Measurements from ENCODE around the gene SND1.

The SND1 gene

DNA sequence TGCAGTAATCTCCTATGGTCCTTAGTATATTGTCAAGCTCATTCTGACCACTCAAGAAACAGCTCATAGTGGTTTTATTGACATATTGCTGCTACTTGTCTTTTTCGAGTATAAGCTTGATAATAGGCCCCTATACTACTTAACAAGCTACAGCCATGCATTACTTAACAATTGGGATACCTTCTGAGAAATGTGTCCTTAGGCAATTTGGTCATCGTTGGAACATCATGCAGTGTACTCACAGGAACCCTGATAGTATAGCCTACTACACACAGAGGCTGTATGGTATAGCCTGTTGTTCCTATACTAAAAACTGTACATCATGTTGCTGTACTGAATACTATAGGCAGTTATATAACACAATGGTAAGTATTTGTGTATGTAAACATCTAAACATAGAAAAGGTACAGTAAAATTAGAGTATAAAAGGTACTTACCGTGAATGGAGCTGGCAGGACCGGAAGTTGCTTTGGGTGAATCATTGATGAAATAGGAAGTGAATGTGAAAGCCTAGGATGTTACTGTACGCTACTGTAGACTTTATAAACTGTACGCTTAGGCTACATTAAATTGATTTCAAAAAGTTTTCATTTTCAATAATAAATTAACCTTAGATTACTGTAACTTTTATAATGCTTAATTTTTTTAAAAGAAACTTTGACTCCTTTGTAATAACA, 218.4 kb downstream of the SND1 start:
- no peak for DNase-seq (ENCODE audit: low read depth in 2 of 2)

DNA sequence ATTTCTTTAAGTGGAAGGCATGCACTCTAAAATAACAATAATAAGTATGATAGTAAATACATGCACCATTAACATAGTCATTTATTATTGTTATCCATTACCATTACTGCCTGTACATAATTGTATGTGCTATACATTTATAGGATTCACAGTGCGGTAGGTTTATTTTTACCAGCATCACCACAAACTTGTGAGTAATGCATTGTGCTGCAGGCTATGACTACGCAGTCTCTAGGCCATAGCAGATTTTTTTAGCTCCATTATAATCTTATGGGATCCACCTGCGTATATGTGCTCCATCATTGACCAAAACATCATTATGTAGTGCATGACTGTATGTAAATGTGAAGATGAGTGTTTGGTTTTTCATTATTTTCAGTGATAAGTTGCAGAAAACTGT, 219.2 kb downstream of the SND1 start:
- no peak for DNase-seq (ENCODE audit: low read depth in 2 of 2)

DNA sequence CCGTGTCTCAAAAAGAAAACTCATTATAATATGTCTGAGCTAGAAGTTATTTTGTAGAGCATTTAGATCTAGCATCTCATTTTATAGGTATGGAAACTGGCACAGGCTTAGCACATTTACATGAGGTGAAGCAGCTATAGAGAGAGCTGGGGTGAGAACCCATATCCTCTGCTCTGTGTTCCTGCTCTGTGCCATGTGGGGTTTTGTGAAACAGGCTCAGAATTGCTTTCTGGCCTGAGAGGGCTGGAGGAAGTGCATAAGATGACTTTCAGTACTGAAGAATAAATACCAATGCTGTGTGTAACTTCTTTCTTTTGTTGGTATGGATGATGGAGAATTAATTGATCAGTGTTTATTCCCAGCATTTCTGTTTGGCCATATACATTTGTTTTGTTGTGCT, 220.1 kb downstream of the SND1 start:
- DNase-seq (ENCODE audit: low read depth in 2 of 2): no peak

DNA sequence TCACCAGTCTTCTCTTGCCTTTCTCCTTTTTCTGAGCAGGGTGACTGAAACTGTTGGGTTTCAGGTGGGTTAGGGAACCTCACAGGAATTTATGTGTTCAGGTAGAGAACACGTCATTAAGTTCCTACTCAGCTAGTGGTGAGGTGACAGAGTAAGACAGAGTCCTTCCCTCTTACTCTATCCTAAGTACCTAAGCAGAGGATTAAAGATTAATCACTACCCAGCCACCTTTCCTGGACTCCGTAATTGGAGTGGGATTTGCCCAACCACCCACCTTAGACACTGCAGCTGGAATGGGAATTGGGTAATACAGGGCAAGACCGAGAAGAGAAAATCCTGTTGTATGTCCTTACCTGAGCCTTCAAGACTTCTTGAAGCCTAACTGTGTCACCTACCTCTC, 221.2 kb downstream of the SND1 start:
- DNase-seq (ENCODE audit: low read depth in 2 of 2): no peak

DNA sequence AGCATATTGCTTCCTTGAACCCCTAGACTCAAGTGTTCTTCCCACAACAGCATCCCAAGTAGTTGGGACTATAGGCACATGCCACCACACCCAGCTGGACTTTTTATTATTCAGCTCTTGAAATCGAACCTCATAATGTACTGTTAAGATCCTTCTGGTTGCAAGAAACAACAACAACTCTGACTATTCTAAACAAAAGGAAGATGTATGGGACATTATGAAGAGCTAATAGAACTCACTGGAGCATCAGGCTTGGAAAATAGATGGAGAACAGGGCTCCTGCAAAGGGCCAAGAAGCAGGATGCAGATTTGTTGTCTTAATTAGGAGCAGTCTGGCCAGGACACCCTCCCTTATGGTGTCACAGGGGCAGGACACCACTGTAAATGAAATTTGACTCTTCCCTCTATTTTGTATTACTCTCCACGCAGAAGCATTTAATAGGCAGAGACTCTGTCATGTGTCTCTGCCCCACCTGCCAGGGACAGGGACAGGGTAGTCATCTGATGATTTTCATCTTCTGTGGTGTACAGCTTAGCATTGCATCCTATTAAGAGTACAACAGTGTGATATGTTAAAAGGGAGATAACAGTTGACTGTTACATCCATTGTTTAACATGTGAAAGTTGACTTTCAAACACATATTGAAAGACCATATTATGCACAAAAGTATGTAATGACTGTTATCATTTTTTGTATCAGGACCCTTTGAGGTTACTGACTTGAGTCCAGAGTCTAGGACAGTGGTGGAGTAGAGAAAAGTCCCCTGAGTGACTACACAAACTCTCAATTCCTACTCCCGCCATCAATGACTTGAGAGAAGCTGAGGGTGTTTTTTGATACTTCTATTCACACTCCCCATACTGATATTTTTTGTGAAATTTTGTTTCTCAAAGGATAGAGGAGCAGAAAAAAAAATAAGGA, 222.0 kb downstream of the SND1 start:
- no peak for DNase-seq (ENCODE audit: low read depth in 2 of 2)

DNA sequence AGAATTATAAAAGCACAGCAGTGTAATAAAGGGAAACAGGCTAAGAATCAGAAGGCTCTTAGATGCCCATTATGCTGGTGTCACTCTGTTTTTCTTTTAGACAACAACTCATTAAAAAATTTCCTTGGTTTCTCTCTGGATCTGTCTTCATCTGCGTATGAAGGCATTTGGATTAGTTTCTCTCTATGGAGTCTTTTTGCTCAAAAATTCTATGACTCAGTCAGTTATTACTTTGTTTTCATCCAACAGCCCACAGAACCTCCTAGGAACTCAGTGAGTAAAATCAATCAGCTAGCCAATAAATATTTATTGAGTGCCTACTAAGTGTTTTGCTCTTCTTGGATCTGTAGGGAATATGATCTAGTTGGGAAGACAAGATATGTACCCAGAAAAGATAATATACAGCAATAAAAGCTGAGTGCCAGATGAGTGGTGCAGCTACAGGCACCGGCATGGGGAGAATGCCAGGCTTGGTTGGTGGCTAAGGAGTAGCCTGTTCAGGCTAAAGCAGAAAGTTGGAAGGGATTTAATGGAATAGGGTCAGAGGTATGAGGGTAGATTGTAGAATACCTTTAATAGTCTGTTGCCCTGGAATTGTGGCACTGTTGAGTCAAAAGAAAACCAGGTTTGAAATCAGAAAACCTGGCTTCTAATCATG, 223.1 kb downstream of the SND1 start:
- no peak for DNase-seq (ENCODE audit: low read depth in 2 of 2)

DNA sequence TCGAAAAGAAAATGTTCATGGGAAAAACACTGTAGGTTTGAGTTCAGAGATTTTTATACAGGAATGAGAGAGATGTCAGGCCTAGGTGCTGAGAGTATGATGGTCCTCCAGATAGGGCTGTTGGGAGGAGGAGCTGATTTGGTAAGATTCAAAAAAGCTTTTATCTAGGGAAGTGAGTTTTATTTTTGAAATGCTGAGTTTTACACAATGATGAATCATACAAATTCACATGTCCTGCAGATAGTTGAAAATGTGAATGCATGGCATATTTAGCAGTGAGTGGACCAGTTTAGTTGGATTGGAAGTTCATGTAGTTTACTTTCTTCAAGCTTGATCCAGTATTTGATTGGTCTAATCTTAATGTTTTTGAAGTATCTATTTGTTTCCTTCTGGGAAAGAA, 224.4 kb downstream of the SND1 start:
- no peak for DNase-seq (ENCODE audit: low read depth in 2 of 2)

DNA sequence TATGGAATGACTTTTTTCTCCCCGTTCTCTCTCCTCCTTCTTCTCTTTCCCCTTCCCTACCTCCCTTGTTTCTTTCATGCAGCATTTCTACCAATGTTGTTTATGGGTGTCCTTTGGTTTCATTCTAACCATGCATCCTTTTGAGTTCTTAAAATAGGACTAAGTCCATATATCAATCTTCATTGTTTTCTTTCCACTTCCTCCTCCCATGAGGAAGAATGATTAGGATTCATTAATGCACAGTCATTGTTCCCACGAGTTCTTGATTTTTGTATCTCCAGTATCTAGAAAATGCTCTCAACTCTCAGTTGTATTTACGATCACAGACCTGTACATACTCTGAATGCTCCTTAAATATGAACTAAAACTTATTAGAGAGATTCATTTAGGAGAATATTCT, 226.0 kb downstream of the SND1 start:
- DNase-seq (ENCODE audit: low read depth in 2 of 2): no peak

DNA sequence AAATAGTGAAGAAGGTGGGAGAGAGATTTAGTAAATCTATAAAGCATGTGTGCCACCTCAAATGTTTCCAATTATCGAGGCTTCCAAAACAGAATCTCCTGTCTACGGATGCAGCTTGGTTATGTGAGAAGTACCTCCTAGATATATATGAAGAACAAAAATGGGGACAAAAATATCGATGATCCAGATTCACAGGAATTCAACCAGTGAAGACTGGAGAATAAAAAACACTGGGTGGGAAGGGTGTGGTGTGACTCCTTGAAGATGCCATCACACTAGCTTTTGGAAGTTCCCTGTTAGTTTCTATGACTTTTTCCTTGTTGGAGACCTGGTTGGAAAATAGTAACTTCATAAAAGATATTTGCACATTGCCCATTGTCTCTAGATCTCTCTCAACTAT, 226.8 kb downstream of the SND1 start:
- no peak for DNase-seq (ENCODE audit: low read depth in 2 of 2)

DNA sequence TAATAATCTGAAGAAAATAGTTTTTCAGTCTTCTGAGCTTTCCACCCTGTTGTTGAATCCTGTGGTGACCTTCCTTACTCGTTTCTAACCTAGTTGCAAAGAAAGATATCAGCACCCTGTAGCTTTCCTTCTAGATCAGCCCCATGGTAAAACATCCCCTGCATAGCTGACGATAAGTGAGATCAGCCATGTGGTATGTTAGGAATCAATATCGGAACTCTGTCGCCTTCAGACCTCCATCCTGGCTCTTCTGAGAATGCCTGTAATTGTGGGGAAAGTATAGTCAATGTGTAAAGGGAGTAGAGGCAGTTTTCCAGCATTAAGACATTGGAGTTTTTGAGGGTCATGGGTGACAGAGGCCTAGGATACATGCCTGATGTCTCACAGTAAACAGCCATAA, 227.4 kb downstream of the SND1 start:
- DNase-seq (ENCODE audit: low read depth in 2 of 2): no peak

DNA sequence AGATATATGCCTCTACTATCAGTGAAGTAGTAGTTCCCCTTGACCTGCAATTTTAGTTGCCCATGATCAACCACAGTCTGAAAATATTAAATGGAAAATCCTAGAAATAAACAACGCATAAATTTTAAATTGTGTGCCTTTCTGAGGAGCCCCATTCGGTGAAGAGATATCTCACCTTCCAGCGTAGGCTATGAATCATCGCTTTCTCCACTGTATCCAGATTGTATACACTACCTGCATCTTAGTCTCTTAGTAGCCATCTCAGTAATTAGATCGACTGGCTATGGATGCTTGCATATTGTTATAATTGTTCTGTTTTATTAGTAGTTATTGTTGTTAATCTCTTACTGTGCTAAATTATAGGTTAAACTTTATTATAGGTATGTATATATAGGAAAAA, 227.9 kb downstream of the SND1 start:
- no peak for DNase-seq (ENCODE audit: low read depth in 2 of 2)

DNA sequence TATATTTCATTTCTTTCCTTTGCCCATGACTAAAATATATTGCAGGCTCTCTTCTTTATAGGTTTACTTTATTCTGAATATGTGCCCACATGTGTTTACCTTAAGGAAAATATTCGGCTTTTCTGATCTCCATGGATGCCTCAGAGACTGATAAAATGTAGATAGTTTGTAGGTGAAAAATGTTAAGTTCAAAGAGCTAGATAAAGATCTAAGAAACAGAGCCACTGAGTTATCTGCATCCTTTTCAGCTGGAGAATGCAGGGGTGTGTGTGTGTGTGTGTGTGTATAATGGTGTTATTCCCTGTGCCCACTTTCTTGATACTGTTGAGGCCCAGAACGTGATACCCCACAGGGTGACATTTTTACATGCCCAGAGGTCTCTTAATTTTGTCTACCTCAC, 228.5 kb downstream of the SND1 start:
- no peak for DNase-seq (ENCODE audit: low read depth in 2 of 2)

DNA sequence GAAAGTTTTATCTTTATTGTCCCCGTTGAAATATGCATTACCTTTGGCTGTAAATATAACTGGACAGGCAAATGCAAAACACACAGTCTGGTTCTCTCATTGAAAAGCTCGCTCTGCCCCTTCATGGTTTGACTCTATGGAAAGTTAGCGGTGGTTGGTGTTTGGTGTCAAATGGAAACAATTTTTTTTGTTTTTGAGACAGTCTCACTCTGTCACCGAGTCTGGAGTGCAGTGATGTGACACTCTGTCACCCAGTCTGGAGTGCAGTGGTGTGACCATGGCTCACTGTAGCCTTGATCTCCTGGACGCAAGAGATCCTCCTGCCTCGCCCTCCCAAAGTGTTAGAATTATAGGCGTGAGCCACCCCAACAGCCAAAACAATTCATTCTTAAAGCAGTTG, 229.6 kb downstream of the SND1 start:
- no peak for DNase-seq (ENCODE audit: low read depth in 2 of 2)

DNA sequence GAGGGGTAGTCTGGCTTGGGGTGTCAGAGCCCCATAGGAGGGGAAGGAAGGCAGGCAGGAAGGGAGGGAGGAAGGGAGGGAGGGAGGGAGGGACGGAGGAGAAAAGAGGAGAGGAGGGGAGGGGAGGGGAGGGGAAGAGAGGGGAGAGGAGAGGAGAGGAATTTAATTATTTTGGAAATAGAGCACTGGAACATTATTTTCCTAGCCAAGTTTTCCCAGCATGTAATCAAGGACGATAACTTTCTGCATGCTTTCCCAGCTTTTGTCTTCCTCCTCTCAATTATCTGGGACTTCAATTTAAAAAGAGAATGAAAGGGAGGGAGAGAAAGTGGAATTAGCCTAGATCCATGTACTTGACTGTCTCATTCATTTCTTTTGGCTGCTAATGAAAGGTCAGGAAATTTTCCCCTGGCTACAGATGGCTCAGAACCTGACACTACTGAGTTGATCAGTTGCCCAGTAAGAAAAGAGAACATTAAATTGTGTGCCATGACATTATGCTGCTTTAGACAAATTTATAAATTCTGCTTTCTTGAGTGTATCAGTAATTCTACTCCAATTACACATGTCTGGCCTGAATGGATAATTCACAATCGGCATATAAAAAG, 230.4 kb downstream of the SND1 start:
- no peak for DNase-seq (ENCODE audit: low read depth in 2 of 2)

DNA sequence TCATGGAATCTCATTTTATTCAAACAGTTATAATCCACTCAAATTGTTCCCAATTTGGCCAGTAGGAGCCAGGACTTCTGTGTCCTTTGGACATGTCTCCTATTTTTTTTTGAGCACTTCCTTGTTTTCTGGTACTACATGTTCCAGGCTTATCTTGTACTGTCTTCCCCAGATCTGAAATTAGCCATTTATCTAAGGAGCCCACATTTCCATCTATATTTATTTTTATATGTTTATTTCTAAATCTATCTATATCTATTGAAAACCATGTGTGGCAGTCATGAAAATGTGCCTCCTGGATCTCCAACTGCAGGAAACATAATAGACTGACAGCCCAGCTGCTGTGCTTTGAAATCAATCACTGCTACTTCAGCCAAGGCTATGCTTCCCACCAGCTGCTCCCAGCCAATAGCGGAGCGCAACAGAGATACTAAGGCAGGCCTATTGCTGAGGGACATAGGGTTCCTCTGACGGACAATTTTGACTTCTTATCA, 232.1 kb downstream of the SND1 start:
- no peak for DNase-seq (ENCODE audit: low read depth in 2 of 2)

DNA sequence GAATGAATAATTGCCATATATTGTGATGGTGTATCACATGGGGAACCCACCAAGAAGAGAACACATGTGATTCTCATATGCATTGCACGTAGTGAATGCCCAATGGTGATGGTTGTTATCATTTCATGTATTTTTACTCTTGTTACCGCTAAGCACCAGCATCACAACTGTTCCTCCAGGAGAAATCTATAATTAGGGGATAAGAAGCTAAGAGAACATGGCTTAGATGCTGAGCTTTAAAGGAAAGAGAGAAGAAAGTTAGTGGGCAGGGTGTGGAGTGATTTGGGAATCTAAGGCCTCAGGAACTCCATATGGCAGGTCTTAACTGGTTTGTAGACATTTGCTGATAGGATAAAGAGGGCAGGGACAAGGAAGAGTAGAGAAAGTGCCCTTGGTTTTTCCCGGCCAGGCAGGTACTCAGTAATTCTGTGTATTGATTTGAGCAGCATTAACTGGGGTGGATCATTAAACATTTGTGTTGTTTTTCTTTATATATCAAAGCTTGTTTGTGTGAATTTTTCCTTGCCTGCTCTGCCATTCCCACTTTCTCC, 233.3 kb downstream of the SND1 start:
- DNase-seq (ENCODE audit: low read depth in 2 of 2): no peak

DNA sequence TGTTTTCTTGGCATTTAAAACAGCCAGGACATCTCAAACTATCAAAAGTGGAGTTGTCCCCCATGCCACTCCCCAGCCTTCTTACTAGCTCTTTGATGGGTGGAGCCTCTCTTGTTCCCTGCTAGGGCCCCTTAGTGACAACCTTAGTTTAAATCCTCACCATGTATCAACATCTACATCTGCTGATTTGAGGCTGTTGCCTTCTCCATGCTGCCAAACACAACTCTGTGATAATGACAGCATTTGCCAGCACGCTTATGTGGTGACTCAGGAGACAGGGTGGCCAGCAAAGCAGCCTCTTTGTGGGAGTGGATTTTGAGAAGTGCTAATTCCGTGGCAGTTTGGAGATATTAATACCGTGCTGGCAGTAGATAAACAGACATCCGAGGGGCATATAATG, 233.8 kb downstream of the SND1 start:
- DNase-seq (ENCODE audit: low read depth in 2 of 2): no peak

DNA sequence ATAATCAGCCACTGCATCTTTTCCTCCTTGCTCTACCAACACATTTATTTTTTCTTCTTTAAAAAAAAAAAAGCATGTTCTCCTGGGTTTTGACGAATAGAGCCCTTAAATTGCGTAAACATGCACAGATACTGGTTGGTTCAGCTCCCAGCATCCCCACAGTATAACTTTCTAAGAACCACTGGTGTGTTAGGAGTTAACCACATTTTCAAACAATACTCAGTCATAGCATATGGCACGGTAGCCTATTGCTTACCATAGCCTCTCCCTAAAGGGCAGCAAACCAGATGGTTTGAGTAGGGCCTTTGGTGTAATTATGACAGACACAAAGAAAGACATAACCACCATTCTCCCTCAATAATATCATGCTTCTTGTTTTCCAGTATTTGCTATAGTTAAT, 234.3 kb downstream of the SND1 start:
- DNase-seq (ENCODE audit: low read depth in 2 of 2): no peak

DNA sequence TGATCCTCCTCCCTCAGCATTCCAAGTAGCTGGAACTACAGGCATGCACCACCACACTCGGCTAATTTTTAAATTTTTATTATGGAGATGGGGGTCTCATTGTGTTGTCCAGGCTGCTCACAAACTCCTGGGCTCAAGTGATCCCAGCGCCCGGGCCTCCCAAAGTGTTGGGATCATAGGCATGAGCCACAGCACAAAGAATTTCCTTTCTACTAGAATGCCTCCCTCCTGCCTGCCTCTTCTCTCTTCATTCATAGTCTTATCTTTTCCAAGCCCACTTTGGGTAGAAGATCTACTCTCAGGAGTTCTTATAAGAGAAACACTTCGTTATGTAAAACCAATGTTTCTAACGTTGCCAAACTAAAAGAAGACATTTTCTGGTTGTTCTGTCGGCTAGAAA, 235.1 kb downstream of the SND1 start:
- DNase-seq (ENCODE audit: low read depth in 2 of 2): no peak

DNA sequence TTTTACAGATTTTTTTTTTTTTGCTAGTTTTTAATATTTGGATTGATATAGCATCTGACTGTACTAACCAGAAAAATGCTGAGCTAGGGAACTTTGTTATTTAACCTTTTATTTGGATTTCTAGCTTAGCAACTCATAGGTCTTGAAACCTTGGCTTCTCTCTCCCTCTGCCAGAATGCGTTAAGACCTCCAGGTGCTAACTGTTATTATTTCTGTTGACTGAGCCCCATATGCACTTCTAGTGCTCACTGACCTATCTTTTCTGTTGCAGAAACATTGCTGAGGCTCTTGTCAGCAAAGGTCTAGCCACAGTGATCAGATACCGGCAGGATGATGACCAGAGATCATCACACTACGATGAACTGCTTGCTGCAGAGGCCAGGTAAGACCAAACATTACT, 235.6 kb downstream of the SND1 start:
- no peak for DNase-seq (ENCODE audit: low read depth in 2 of 2)

DNA sequence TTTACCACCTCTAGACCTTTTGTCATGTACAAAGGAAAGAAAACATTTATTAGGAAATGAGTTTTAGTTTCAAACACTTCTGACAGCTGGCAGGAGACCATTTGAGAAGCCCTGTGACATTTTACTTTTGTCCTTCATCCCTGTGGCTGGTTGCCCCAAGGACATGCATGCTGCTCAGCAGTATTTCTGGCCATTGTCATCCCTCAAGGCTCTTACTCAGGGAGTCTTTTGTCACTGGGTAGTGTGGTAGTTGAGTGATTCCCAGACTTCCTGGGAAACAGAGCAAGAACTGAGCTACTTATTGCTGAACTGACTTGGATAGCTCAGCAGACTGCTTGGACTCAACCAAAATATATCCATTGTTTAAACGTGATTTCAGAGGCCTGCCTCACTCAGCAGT, 236.4 kb downstream of the SND1 start:
- no peak for DNase-seq (ENCODE audit: low read depth in 2 of 2)

DNA sequence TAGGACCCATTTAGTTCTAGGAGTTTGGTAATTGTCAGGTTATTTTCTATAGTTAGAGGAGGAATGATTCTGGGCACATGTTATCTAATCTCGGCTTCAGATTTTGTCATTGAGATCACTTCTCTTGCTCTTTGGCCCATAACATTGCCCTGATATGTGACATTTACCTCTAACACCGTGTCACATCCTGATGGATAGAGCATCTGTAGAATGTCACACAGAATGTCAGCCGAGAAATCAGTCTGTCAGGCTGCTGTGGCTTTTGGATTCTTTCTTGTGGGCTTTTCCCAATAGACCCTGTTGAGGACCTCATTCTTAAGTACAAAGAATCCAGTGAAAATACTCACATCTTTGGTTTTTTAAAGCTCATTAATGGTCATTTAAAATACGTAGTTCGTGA, 236.8 kb downstream of the SND1 start:
- no peak for DNase-seq (ENCODE audit: low read depth in 2 of 2)

Measured in stimulated activated CD8-positive, alpha-beta memory T cell treated with anti-CD3 and anti-CD28 coated beads, Interleukin-2, amount 100 ng/mL, for 48 hours (primary cell).